Mesendoderm (in vitro differentiated cells): Measurements from ENCODE around the gene TMEM145.

ENCODE experiments used
- DNase-seq: peaks from one replicate; pipeline ENCODE4 v3.0.0; 2013
- H2AK5ac ChIP-seq: 2 replicates; pipeline ENCODE4 v1.6.1; 2013; ENCODE audit warnings: low read length, inconsistent platforms
- H2BK120ac ChIP-seq: 2 replicates; pipeline ENCODE4 v1.6.1; 2013; ENCODE audit warnings: low read depth, mild to moderate bottlenecking, low read length, moderate library complexity, mixed read lengths
- H2BK15ac ChIP-seq: replicated peaks from 2 replicates; pipeline ENCODE4 v1.6.1; 2013; ENCODE audit warnings: low read depth, mild to moderate bottlenecking, moderate library complexity
- H2BK5ac ChIP-seq: 2 replicates; pipeline ENCODE4 v1.6.1; 2013; ENCODE audit warnings: low read length, inconsistent platforms
- H3K18ac ChIP-seq: 2 replicates; pipeline ENCODE4 v1.6.1; 2013; ENCODE audit warnings: mild to moderate bottlenecking, low read length, mixed read lengths
- H3K23ac ChIP-seq: one replicate; pipeline ENCODE4 v1.6.1; 2013; ENCODE audit warnings: low read length
- H3K27ac ChIP-seq: 2 replicates; pipeline ENCODE4 v1.5.1; 2013; ENCODE audit warnings: low read depth, mild to moderate bottlenecking, inconsistent platforms, low read length, moderate library complexity
- H3K27me3 ChIP-seq: 2 replicates; pipeline ENCODE4 v1.6.1; 2013; ENCODE audit warnings: low read length, control low read depth, mild to moderate bottlenecking, inconsistent platforms; ENCODE audit not compliant: insufficient read depth, poor library complexity
- H3K36me3 ChIP-seq: 2 replicates; pipeline ENCODE4 v1.6.1; 2013; ENCODE audit warnings: low read length, inconsistent platforms; ENCODE audit not compliant: control insufficient read depth, insufficient read depth
- H3K4ac ChIP-seq: one replicate; pipeline ENCODE4 v1.6.1; 2013; ENCODE audit warnings: low read depth, mild to moderate bottlenecking, low read length, moderate library complexity
- H3K4me1 ChIP-seq: 2 replicates; pipeline ENCODE4 v1.6.1; 2013; ENCODE audit warnings: low read depth, low read length, inconsistent platforms; ENCODE audit not compliant: control insufficient read depth
- H3K4me2 ChIP-seq: 2 replicates; pipeline ENCODE4 v1.6.1; 2013; ENCODE audit warnings: low read length
- H3K4me3 ChIP-seq: 2 replicates; pipeline ENCODE4 v1.5.1; 2013; ENCODE audit warnings: mild to moderate bottlenecking, low read length
- H3K56ac ChIP-seq: one replicate; pipeline ENCODE4 v1.6.1; 2013; ENCODE audit warnings: low read length
- H3K79me1 ChIP-seq: 2 replicates; pipeline ENCODE4 v1.6.1; 2013; ENCODE audit warnings: low read length, inconsistent platforms
- H3K79me2 ChIP-seq: 2 replicates; pipeline ENCODE4 v1.6.1; 2013; ENCODE audit warnings: mild to moderate bottlenecking, low read length; ENCODE audit not compliant: control insufficient read depth, insufficient read depth
- H3K9ac ChIP-seq: 2 replicates; pipeline ENCODE4 v1.6.1; 2013; ENCODE audit warnings: low read length, inconsistent platforms
- H4K5ac ChIP-seq: one replicate; pipeline ENCODE4 v1.6.1; 2013; ENCODE audit warnings: low read length
- H4K8ac ChIP-seq: one replicate; pipeline ENCODE4 v1.6.1; 2013; ENCODE audit warnings: low read depth, mild to moderate bottlenecking, control low read depth, low read length, moderate library complexity
- WGBS: extraction: QIAGEN DNeasy Blood & Tissue Kit; methylation state at CpG from one replicate; pipeline ENCODE4 v1.1.7; 2013; ENCODE audit warnings: low lambda C conversion rate, missing lambda C conversion rate; ENCODE audit not compliant: insufficient coverage; ENCODE audit errors: extremely low coverage; 5-methylcytosine and 5-hydroxymethylcytosine counted together

TMEM145 gene

DNA sequence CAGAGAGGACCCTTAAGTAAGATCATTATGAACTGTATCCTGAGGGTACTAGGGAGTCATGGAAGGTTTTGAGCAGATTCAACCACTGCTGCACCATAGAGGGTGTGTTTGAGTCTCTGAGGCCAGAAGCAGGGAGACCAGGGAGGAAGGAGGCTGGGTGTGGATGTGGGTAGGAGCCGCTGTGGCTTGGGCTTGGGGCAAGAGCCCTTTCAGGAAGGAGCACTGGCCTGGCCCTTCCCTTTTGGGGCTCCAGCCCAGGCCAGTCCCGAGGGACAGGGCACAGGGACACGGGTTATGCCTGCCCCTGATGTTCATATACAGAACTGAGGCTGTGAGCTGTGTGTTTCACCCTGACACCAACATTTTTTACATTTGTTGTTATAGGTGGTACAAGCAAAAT is 36.8 kb upstream of the TMEM145 start:
- no peak overlapping the region for H2BK5ac ChIP-seq
- no peak overlapping the region for H3K18ac ChIP-seq
- no peak overlapping the region for H3K4me2 ChIP-seq
- H3K4ac ChIP-seq, result no peak overlapping the region
- no peaks in the 10 kb centered on the region for H3K27me3 ChIP-seq
- no peak overlapping the region for H3K56ac ChIP-seq
- H3K79me2 ChIP-seq, result no peaks in the 10 kb centered on the region
- no peaks in the 10 kb centered on the region for H3K79me1 ChIP-seq
- no peak overlapping the region for H2AK5ac ChIP-seq
- no peak overlapping the region for H3K27ac ChIP-seq
- no peak overlapping the region for H2BK120ac ChIP-seq
- no peak overlapping the region for H3K23ac ChIP-seq
- H4K5ac ChIP-seq, result no peak overlapping the region
- no peak for DNase-seq
- no CpG with 5 or more reads among the region's 3 CpGs for WGBS
- H2BK15ac ChIP-seq, result no peak overlapping the region
- no peak overlapping the region for H3K9ac ChIP-seq
- no peak overlapping the region for H3K4me3 ChIP-seq
- no peaks in the 10 kb centered on the region for H3K4me1 ChIP-seq
- no peak overlapping the region for H4K8ac ChIP-seq
- peaks cover 2% of the 10 kb centered on the region for H3K36me3 ChIP-seq

- Histone ChIP-seq H2BK120ac (no peak overlapping the region), H3K4me1 (no peaks in the 10 kb centered on the region), H4K8ac (no peak overlapping the region), H3K79me1 (no peaks in the 10 kb centered on the region), H3K27ac (no peak overlapping the region), H3K4me2 (no peak overlapping the region), H3K36me3 (peaks cover 2% of the 10 kb centered on the region), H2AK5ac (no peak overlapping the region), H3K56ac (no peak overlapping the region), H3K79me2 (no peaks in the 10 kb centered on the region), H3K4ac (no peak overlapping the region), H2BK5ac (no peak overlapping the region), H4K5ac (no peak overlapping the region), H3K4me3 (no peak overlapping the region), H3K18ac (no peak overlapping the region), H3K27me3 (no peaks in the 10 kb centered on the region), H2BK15ac (no peak overlapping the region), H3K23ac (no peak overlapping the region), H3K9ac (no peak overlapping the region)
- no peak for DNase-seq
- WGBS, result no CpG with 5 or more reads among the region's 4 CpGs
Observed at GRCh38 chr19:42276821-42277220, 36.3 kb upstream of the TMEM145 start.

GRCh38 chr19:42277821-42278451 is 35.2 kb upstream of the TMEM145 start:
- Histone ChIP-seq H4K8ac (no peak overlapping the region), H2BK120ac (no peak overlapping the region), H3K4me2 (no peak overlapping the region), H3K9ac (no peak overlapping the region), H3K4me3 (no peak overlapping the region), H3K18ac (no peak overlapping the region), H3K56ac (no peak overlapping the region), H3K27me3 (no peaks in the 10 kb centered on the region), H3K27ac (no peak overlapping the region), H3K79me2 (no peaks in the 10 kb centered on the region), H3K36me3 (peaks cover 2% of the 10 kb centered on the region), H3K4me1 (peaks cover 9% of the 10 kb centered on the region), H2BK5ac (no peak overlapping the region), H4K5ac (no peak overlapping the region), H3K23ac (no peak overlapping the region), H2BK15ac (no peak overlapping the region), H2AK5ac (no peak overlapping the region), H3K4ac (no peak overlapping the region), H3K79me1 (peaks cover 2% of the 10 kb centered on the region)
- no CpG with 5 or more reads among the region's 10 CpGs for WGBS
- DNase-seq, result no peak

- H3K4me1 ChIP-seq, result peaks cover 13% of the 10 kb centered on the region
- no peaks in the 10 kb centered on the region for H3K27me3 ChIP-seq
- H3K18ac ChIP-seq, result no peak overlapping the region
- H3K4me3 ChIP-seq, result no peak overlapping the region
- H3K27ac ChIP-seq, result no peak overlapping the region
- H3K79me1 ChIP-seq, result peaks cover 6% of the 10 kb centered on the region
- H3K9ac ChIP-seq, result no peak overlapping the region
- no peak overlapping the region for H3K23ac ChIP-seq
- no peak overlapping the region for H2AK5ac ChIP-seq
- peaks cover 2% of the 10 kb centered on the region for H3K36me3 ChIP-seq
- H2BK120ac ChIP-seq, result no peak overlapping the region
- no CpG with 5 or more reads among the region's 5 CpGs for WGBS
- no peak for DNase-seq
- no peaks in the 10 kb centered on the region for H3K79me2 ChIP-seq
- H3K56ac ChIP-seq, result no peak overlapping the region
- no peak overlapping the region for H2BK5ac ChIP-seq
- no peak overlapping the region for H3K4ac ChIP-seq
- no peak overlapping the region for H4K5ac ChIP-seq
- no peak overlapping the region for H3K4me2 ChIP-seq
- no peak overlapping the region for H2BK15ac ChIP-seq
- H4K8ac ChIP-seq, result no peak overlapping the region
Observed at GRCh38 chr19:42278452-42279154, 34.5 kb upstream of the TMEM145 start.

GRCh38 chr19:42279155-42279901 is 33.8 kb upstream of the TMEM145 start:
- Histone ChIP-seq H3K79me2 (no peaks in the 10 kb centered on the region), H2BK5ac (no peak overlapping the region), H3K4me2 (peak overlapping the region; percentile 17), H3K27me3 (no peaks in the 10 kb centered on the region), H3K56ac (peak overlapping the region; percentile 71), H2BK15ac (no peak overlapping the region), H3K79me1 (peaks cover 6% of the 10 kb centered on the region), H4K5ac (no peak overlapping the region), H2AK5ac (peak overlapping the region; percentile 46), H3K9ac (peak overlapping the region; percentile 50), H3K23ac (no peak overlapping the region), H3K18ac (no peak overlapping the region), H3K27ac (no peak overlapping the region), H3K4ac (no peak overlapping the region), H3K4me3 (no peak overlapping the region), H3K36me3 (peaks cover 2% of the 10 kb centered on the region), H4K8ac (no peak overlapping the region), H3K4me1 (peaks cover 13% of the 10 kb centered on the region), H2BK120ac (no peak overlapping the region)
- no CpG with 5 or more reads among the region's 6 CpGs for WGBS
- no peak for DNase-seq
